ENCODE data around the gene FOXN4. TPM values are rescaled to one million over a fixed set of nuclear protein-coding genes. Genes with fewer than 3 reads are reported as not detected.
A peak's percentile ranks its signal among the peaks of the same experiment; 100 is the strongest.

Gene FOXN4
- total and polyA plus RNA-seq, 2 of the 13 experiments (the other 11 are each of a cell fraction or from before 2014, with no cell fraction given): 0.11 TPM; not detected in 1

GRCh38 chr12:109247831-109248654, 61.0 kb downstream of the FOXN4 start (continued):
- TF ChIP-seq GRHL1 (CRISPR knock-in tag; conservative IDR thresholded peaks at IDR 0.05) (no peak), TARDBP (CRISPR knock-in tag; IDR thresholded peaks at IDR 0.05) (no peak), ZNF350 (CRISPR knock-in tag; IDR thresholded peaks at IDR 0.05; ENCODE audit: borderline replicate concordance, low read depth) (no peak; the same call in 1 of the 2 replicates), KLF6 (CRISPR knock-in tag; IDR thresholded peaks at IDR 0.05) (0 out of 2 replicates have a peak, but pooled peaks have one; percentile 28), NFIC (IDR thresholded peaks at IDR 0.05; ENCODE audit: low read length) (peak; percentile 49; the same call in 1 of the 2 replicates), ELF3 (CRISPR knock-in tag; IDR thresholded peaks at IDR 0.05) (peak; percentile 37; the same call in 1 of the 2 replicates), ZNF546 (CRISPR knock-in tag; conservative IDR thresholded peaks at IDR 0.05) (no peak), CENPT (CRISPR knock-in tag; IDR thresholded peaks at IDR 0.05; ENCODE audit: low read depth) (no peak), MED1 (CRISPR knock-in tag; IDR thresholded peaks at IDR 0.05) (0 out of 2 replicates have a peak, but pooled peaks have one; percentile 27), ZNF687 (CRISPR knock-in tag; IDR thresholded peaks at IDR 0.05) (peak; percentile 55), ZNF292 (CRISPR knock-in tag; IDR thresholded peaks at IDR 0.05; ENCODE audit: borderline replicate concordance, low read depth) (0 out of 2 replicates have a peak, but pooled peaks have one; percentile 34), TFAP4 (IDR thresholded peaks at IDR 0.05; ENCODE audit: borderline replicate concordance, low read depth) (no peak), MED8 (CRISPR knock-in tag; IDR thresholded peaks at IDR 0.05; ENCODE audit: insufficient replicate concordance) (no peak), ZBTB7A (CRISPR knock-in tag; IDR thresholded peaks at IDR 0.05) (no peak), ZBTB39 (CRISPR knock-in tag; IDR thresholded peaks at IDR 0.05) (no peak), BCLAF1 (IDR thresholded peaks at IDR 0.05) (no peak)
